SK-N-MC (cell line): Measurements from ENCODE around the gene GRP.

Experiments used
- EZH2 ChIP-seq: fragments of 200-600 bp; sonication (generic); IDR thresholded peaks from one replicate; pipeline ENCODE4 v1.6.1; 2017; ENCODE audit warnings: antibody characterized with exemption
- POLR2AphosphoS5 ChIP-seq: IDR thresholded peaks from 2 replicates; pipeline ENCODE4 v1.6.1; 2012; ENCODE audit warnings: mild to moderate bottlenecking, low read depth, low read length, borderline replicate concordance

DNA sequence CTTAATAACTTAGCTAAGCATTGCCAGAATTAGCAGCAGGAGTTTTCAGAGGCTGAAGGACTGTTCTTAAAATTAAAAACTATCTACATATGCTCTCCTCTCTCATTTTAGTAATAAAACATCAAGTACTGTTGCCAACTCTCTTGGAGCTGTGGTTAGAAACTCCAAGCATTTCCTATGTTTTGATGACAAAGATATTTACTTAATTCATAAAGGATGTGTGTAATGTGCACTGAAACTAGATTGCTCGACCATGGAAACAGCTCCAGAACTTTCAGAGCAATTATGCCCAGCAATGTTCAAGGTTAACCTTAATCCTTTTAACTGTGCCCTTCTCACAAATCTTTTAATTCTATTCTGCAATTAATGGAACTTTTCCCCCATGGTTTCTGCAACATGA is 8.4 kb downstream of the GRP start:
- TF ChIP-seq POLR2AphosphoS5 (peak; percentile 69; the same call in 1 of the 2 replicates), EZH2 (no peak)
